Measurements from ENCODE around the gene RTN4.

- TF ChIP-seq CTCF (IDR thresholded peaks at IDR 0.05; ENCODE audit: low read depth, low read length), result no peak
- no peak for TF ChIP-seq EZH2phosphoT487 (IDR thresholded peaks at IDR 0.05; ENCODE audit: low read depth)
Observed at GRCh38 chr2:54947136-54947535, 103.1 kb downstream of the RTN4 start.

Data from OCI-LY3 (cell line).